HCT116 (cell line): ENCODE data around the gene SLC47A1. TPM values are rescaled to one million over a fixed set of nuclear protein-coding genes. Genes with fewer than 3 reads are reported as not detected.

Experiments used
- ATAC-seq: fragments of 200-7000 bp; cut with Tn5 transposase; 2 replicates; pipeline ENCODE4 v1.9.1; 2020; ENCODE audit warnings: mild to moderate bottlenecking, moderate library complexity
- BruUV-seq: library from RNA; stranded (reverse); fragments of 400-500 nt; replicated peaks from 2 replicates; lab custom pipeline; 2021; lab: Mats Ljungman, UMichigan
- CTCF ChIA-PET: fragments of 300-600 bp; sonication (Branson Sonifier 250); formaldehyde crosslinking; loops from one replicate; lab custom pipeline; 2021; ENCODE audit warnings: antibody characterized with exemption; lab: Charles Lee
- POLR2A ChIA-PET: fragments of 300-600, 350-600 bp; sonication (Branson Sonifier 250); formaldehyde crosslinking; loops from one replicate; lab custom pipeline; 2021; ENCODE audit warnings: antibody characterized with exemption; lab: Charles Lee
- RAD21 ChIA-PET, 2 experiments: fragments of 300-600 bp; sonication (Branson Sonifier 250); formaldehyde crosslinking; loops; one replicate each; lab custom pipeline; 2023; ENCODE audit warnings: low total read pairs in 2 of 2; ENCODE audit not compliant: uncharacterized antibody in 2 of 2, unreplicated experiment in 2 of 2, low non-redundant PET in 1 of 2; lab: Charles Lee
- DNase-seq: peaks from one replicate; pipeline ENCODE4 v3.0.0-alpha.2; 2010; ENCODE audit warnings: low read depth, low spot score
- H2AFZ ChIP-seq: fragments of 200-600 bp; shearing (Covaris generic), sonication (generic); 2 replicates; pipeline ENCODE4 v1.6.1; 2017; ENCODE audit warnings: low read depth, mixed run types, mixed read lengths, antibody characterized with exemption, low read length; ENCODE audit not compliant: poor library complexity, severe bottlenecking
- H3K27ac ChIP-seq: 2 replicates; pipeline ENCODE4 v1.5.1; 2012; ENCODE audit warnings: low read depth, low read length
- H3K27me3 ChIP-seq: fragments of 200-600 bp; sonication (generic); 2 replicates; pipeline ENCODE4 v1.6.1; 2016; ENCODE audit warnings: mixed run types, low read length, mixed read lengths; ENCODE audit not compliant: insufficient read depth
- H3K36me3 ChIP-seq, 2 experiments: fragments of 200-500 bp in 1 of 2; fragments of 200-600 bp in 1 of 2; sonication (Bioruptor generic) in 1 of 2; sonication (generic) in 1 of 2; 2 replicates each; pipeline versions ENCODE4 v1.5.1 to v1.6.1; 2014 to 2016; ENCODE audit warnings: low read length in 2 of 2, inconsistent platforms in 1 of 2, mixed read lengths in 1 of 2, mixed run types in 1 of 2; ENCODE audit not compliant: insufficient read depth in 2 of 2, control insufficient read depth in 1 of 2
- H3K4me1 ChIP-seq, 2 experiments: fragments of 200-600 bp in 1 of 2; sonication (generic) in 1 of 2; 2 replicates each; pipeline versions ENCODE4 v1.5.1 to v1.6.1; 2012 to 2017; ENCODE audit warnings: low read length in 2 of 2, inconsistent platforms in 1 of 2, mild to moderate bottlenecking in 1 of 2, mixed read lengths in 1 of 2, mixed run types in 1 of 2, moderate library complexity in 1 of 2; ENCODE audit not compliant: insufficient read depth in 2 of 2, control insufficient read depth in 1 of 2
- H3K4me2 ChIP-seq: fragments of 200-600 bp; sonication (generic); 2 replicates; pipeline ENCODE4 v1.6.1; 2017; ENCODE audit warnings: mixed run types, low read length, mixed read lengths
- H3K4me3 ChIP-seq, 2 experiments: fragments of 200-600 bp in 1 of 2; sonication (generic) in 1 of 2; replicated peaks in 1 of 2; 2 replicates each; pipeline ENCODE4 v1.5.1; 2011 to 2016; ENCODE audit warnings: low read length in 2 of 2, control low read depth in 1 of 2, low read depth in 1 of 2, mild to moderate bottlenecking in 1 of 2, mixed read lengths in 1 of 2, mixed run types in 1 of 2
- H3K79me2 ChIP-seq: fragments of 200-600 bp; sonication (generic); 2 replicates; pipeline ENCODE4 v1.6.1; 2017; ENCODE audit warnings: mild to moderate bottlenecking, mixed run types, low read length, moderate library complexity, mixed read lengths; ENCODE audit not compliant: insufficient read depth
- H3K9ac ChIP-seq: fragments of 200-600 bp; sonication (generic); 2 replicates; pipeline ENCODE4 v1.6.1; 2016; ENCODE audit warnings: low read length, mixed read lengths
- H3K9me2 ChIP-seq: fragments of 200-600 bp; sonication (generic), shearing (Covaris generic); 2 replicates; pipeline ENCODE4 v1.6.1; 2017; ENCODE audit warnings: mixed run types, mild to moderate bottlenecking, moderate library complexity; ENCODE audit not compliant: insufficient read depth
- H3K9me3 ChIP-seq, 2 experiments: fragments of 200-500 bp in 1 of 2; fragments of 200-600 bp in 1 of 2; sonication (Bioruptor generic) in 1 of 2; sonication (generic) in 1 of 2; 2 replicates each; pipeline ENCODE4 v1.6.1; 2014 to 2017; ENCODE audit warnings: low read length in 2 of 2, mixed read lengths in 2 of 2, inconsistent platforms in 1 of 2, low read depth in 1 of 2, mild to moderate bottlenecking in 1 of 2, mixed run types in 1 of 2, moderate library complexity in 1 of 2; ENCODE audit not compliant: control insufficient read depth in 1 of 2, insufficient read depth in 1 of 2
- H4K20me1 ChIP-seq: fragments of 200-600 bp; sonication (generic), shearing (Covaris generic); 2 replicates; pipeline ENCODE4 v1.6.1; 2017; ENCODE audit warnings: mixed run types, mild to moderate bottlenecking, moderate library complexity; ENCODE audit not compliant: insufficient read depth
- CEBPB ChIP-seq: IDR thresholded peaks from 2 replicates; pipeline ENCODE4 v1.6.1; 2012; ENCODE audit warnings: low read depth
- CTCF ChIP-seq, 3 experiments: fragments of 200-600 bp in 1 of 3; sonication (generic) in 1 of 3; IDR thresholded peaks in 2 of 3; conservative IDR thresholded peaks in 1 of 3; 2 replicates each; pipeline ENCODE4 v1.5.1; 2012 to 2017; ENCODE audit warnings: low read depth in 2 of 3, low read length in 2 of 3, antibody characterized with exemption in 1 of 3, borderline replicate concordance in 1 of 3, control low read depth in 1 of 3, mild to moderate bottlenecking in 1 of 3, mixed read lengths in 1 of 3, mixed run types in 1 of 3, moderate library complexity in 1 of 3; ENCODE audit not compliant: insufficient read depth in 1 of 3
- EGR1 ChIP-seq: IDR thresholded peaks from 2 replicates; pipeline ENCODE4 v1.6.1; 2012; ENCODE audit warnings: low read depth
- SP1 ChIP-seq: IDR thresholded peaks from 2 replicates; pipeline ENCODE4 v1.6.1; 2012; ENCODE audit warnings: low read depth
- SRF ChIP-seq: IDR thresholded peaks from 2 replicates; pipeline ENCODE4 v1.6.1; 2012; ENCODE audit warnings: low read depth
- TCF7L2 ChIP-seq: IDR thresholded peaks from 2 replicates; pipeline ENCODE4 v1.7.0; 2011; ENCODE audit warnings: borderline replicate concordance, inconsistent platforms; ENCODE audit not compliant: insufficient read depth, insufficient read length; ENCODE audit errors: extremely low read depth
- YY1 ChIP-seq: IDR thresholded peaks from 2 replicates; pipeline ENCODE4 v1.6.1; 2011; ENCODE audit warnings: low read length, low read depth, moderate library complexity, mild to moderate bottlenecking; ENCODE audit not compliant: insufficient replicate concordance; ENCODE audit errors: extremely low read depth
- ZFX ChIP-seq: fragments of 450-650 bp; IDR thresholded peaks from 2 replicates; pipeline ENCODE4 v1.6.1; 2017
- ZNF274 ChIP-seq: fragments of 200-500 bp; sonication (Bioruptor generic); IDR thresholded peaks from 2 replicates; pipeline ENCODE4 v1.6.1; 2014; ENCODE audit warnings: mild to moderate bottlenecking, low read depth, low read length, inconsistent platforms
- intact Hi-C: fragments of 100-400 bp; cut with micrococcal nuclease; formaldehyde crosslinking; loops from 2 replicates; pipeline ENCODE4 v1.10.0; 2022
- total RNA-seq: library from RNA; stranded (reverse); gene quantifications from one replicate; pipeline ENCODE4 v1.2.1, GENCODE V29; 2021; ENCODE audit not compliant: unreplicated experiment

Gene SLC47A1
- total RNA-seq, 1 experiment from 2014 or later = 0.17 TPM

GRCh38 chr17:19492141-19492540 lies 41.5 kb upstream of the SLC47A1 start:
- TF ChIP-seq YY1 (no peak), CEBPB (no peak), ZFX (no peak), TCF7L2 (no peak), ZNF274 (no peak), SRF (no peak), CTCF (IDR thresholded peaks at IDR 0.05 in 2 of 3, conservative IDR thresholded peaks at IDR 0.05 in 1 of 3; ENCODE audit: borderline replicate concordance in 1 of 3, insufficient read depth in 1 of 3, low read depth in 2 of 3, low read length in 2 of 3) (no peak), EGR1 (no peak), SP1 (no peak)
- Histone ChIP-seq H3K4me1 (no peaks in the 10 kb centered on the region), H3K36me3 (no peaks in the 10 kb centered on the region), H2AFZ (no peak overlapping the region), H3K9ac (no peak overlapping the region), H4K20me1 (no peaks in the 10 kb centered on the region), H3K27me3 (no peaks in the 10 kb centered on the region), H3K79me2 (no peaks in the 10 kb centered on the region), H3K9me3 (no peaks in the 10 kb centered on the region), H3K4me2 (no peak overlapping the region), H3K27ac (no peak overlapping the region), H3K9me2 (no peaks in the 10 kb centered on the region), H3K4me3 (no peak overlapping the region)
- no TSS peak for BruUV-seq
- ATAC-seq = no peak
- ChIA-PET RAD21 (no interaction called here), POLR2A (no interaction called here), CTCF (no interaction called here)
- intact Hi-C loops = no loop called here
- DNase-seq = no peak
